Measurements from ENCODE around the gene SEC61A1. TPM values are rescaled to one million over a fixed set of nuclear protein-coding genes. Genes with fewer than 3 reads are reported as not detected.

SEC61A1 gene
- total RNA-seq, 2 experiments from 2014 or later, result 113 to 123 TPM

DNA sequence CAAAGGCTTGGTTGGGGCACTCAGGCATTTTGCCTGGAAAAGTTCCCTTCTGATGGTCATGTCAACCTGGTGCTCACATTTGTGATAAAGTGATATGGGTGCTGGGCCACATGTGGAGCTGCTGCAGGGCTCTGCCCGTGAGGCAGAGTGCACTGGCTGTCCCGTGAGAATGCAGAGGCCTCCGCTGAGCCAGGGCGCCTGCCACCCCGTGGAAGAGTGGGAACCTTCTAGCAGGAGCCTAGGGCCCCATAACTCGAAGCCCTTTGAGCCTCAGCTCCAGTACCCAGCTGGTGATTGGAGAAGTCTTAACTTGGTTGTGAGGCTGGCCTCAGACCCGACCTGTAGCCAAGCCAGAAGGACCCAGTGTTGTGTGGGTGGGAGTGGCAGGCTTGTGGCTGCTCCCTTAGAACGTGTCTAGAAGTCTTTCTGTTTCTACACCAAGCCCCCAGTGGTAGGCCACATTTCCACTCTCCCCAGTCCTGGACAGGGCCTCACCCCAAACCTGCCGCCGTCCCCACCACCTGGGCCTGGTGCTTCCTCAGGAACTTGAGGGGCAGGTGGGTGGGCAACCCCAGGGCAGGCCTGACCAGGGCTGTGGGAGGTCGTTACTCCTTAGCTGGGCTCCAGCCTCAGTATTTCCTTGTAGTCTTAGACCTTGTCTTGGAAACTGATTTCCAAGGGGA is 19.7 kb downstream of the SEC61A1 start:
- Mint-ChIP-seq H3K9me3 (ENCODE audit: low read depth) (no peaks in the 10 kb centered on the region), H3K4me1 (peaks cover 21% of the 10 kb centered on the region), H3K27ac (no peak overlapping the region), H3K4me3 (no peak overlapping the region), H3K36me3 (ENCODE audit: low read depth) (peaks cover 33% of the 10 kb centered on the region), H3K27me3 (no peaks in the 10 kb centered on the region)
- DNase-seq, result no peak
- ChIA-PET CTCF (interaction anchor here (2.1 kb wide), 1 partner anchor 18 kb away, joined by 7 read pairs; no protein-coding TSS in a partner anchor), POLR2A (no interaction called here)
- intact Hi-C loops (cut with DNase I, micrococcal nuclease), result loop anchor here in 1 of 2 experiments (10.0 kb wide), 1 partner anchor 533 kb away; no protein-coding TSS in a partner anchor
- ATAC-seq, result no peak

DNA sequence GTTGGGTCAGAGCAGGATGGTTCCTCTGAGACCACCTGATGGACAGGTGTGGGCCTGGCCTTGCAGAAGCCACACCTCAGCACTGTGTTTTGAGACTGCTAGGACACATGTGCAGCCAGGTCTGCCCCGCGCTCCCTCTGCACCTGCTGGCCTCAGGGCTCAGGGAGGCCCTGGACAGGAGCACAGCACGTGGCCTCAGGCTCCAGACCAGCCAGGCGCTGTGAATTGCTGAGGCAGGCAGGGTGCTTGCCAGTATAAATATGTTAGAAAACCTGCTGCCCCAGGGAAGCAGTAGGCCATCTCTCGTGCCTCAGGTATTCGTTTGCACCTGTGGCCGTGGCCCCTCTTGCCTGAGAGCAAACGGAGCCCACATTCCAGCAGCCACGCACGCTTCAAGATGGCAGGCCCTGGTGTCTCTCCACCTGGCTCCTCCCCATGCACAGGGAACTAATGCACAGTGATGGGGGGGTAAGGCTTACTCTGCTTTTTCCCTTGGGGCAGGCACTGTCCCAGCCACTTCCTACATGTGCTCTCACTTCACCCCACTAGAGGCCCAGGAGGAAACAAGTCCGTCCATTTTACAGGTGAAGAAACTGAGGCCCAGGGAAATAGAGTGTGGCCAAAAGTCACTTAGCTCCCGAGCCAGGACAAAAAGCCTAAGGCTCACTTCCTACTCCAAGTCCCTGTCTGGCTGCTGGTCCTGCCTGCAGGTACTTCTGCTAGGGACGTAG is 20.4 kb downstream of the SEC61A1 start:
- Mint-ChIP-seq H3K4me1 (peaks cover 21% of the 10 kb centered on the region), H3K36me3 (ENCODE audit: low read depth) (peaks cover 27% of the 10 kb centered on the region), H3K9me3 (ENCODE audit: low read depth) (no peaks in the 10 kb centered on the region), H3K27me3 (no peaks in the 10 kb centered on the region), H3K27ac (no peak overlapping the region), H3K4me3 (no peak overlapping the region)
- DNase-seq (no peak), ATAC-seq (no peak)
- CTCF ChIA-PET, result no interaction called here
- POLR2A ChIA-PET, result no interaction called here
- intact Hi-C loops (cut with DNase I, micrococcal nuclease), result loop anchor here in 1 of 2 experiments (10.0 kb wide), 1 partner anchor 532 kb away; no protein-coding TSS in a partner anchor

DNA sequence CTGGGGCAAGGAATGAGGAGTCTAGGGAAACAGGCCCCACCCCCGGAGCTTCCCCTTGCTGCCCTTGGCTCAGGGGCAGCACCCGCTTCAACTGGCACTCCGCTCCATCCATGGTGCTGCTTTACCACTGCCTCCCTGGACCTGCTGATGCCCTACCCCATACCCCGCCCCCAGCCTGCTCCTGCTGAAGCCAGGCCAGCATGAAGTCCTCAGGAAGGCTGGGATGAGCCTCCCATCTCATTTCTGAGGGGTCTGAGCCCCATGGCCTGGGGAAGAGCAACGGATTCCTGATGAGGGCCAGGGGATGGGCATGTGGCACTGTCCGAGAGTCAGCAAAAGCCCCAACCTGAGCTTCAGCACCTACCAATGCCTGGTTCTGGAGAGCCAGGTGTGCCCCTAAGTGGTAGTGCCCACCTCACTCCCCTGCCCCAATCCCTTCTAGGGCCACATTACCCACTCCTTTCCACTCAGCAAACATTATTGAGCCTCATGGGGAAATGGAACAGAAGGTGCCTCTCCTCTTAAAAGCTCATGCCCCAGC is 21.0 kb downstream of the SEC61A1 start:
- Mint-ChIP-seq H3K4me3 (no peak overlapping the region), H3K27me3 (no peaks in the 10 kb centered on the region), H3K9me3 (ENCODE audit: low read depth) (no peaks in the 10 kb centered on the region), H3K27ac (no peak overlapping the region), H3K36me3 (ENCODE audit: low read depth) (peaks cover 25% of the 10 kb centered on the region), H3K4me1 (peaks cover 21% of the 10 kb centered on the region)
- no peak for ATAC-seq
- ChIA-PET CTCF (interaction anchor here (0.7 to 1.7 kb wide), 6 partner anchors 7 to 425 kb away, joined by 3 to 7 read pairs (median 6); no protein-coding TSS in a partner anchor), POLR2A (interaction anchor here (0.8 kb wide), 1 partner anchor 9 kb away, joined by 3 read pairs; no protein-coding TSS in a partner anchor)
- intact Hi-C loops (cut with DNase I, micrococcal nuclease), result loop anchor here in 1 of 2 experiments (10.0 kb wide), 1 partner anchor 532 kb away; no protein-coding TSS in a partner anchor
- no peak for DNase-seq

DNA sequence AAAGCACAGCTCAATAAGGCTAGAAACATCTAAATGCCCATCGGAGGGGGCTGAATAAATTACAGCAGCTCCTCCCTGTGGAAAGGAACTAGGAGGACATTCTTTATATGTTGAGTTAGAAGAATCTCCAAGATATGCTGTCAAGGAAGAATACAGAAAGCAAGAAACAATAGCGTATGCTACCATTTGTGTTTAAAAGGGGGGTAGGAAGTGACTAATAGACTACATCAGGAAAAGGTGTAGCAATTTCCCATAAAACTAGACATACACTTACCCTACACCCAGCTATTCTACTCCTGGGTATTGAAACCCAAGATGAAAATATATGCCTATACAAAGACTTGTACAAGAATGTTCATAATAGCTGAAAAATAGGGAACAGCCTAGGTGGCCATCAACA is 21.6 kb downstream of the SEC61A1 start:
- ChIA-PET POLR2A (interaction anchor here (0.8 kb wide), 1 partner anchor 10 kb away, joined by 3 read pairs; no protein-coding TSS in a partner anchor), CTCF (interaction anchor here (0.7 to 1.7 kb wide), 7 partner anchors 8 to 424 kb away, joined by 3 to 7 read pairs (median 5); no protein-coding TSS in a partner anchor)
- Mint-ChIP-seq H3K4me1 (peaks cover 21% of the 10 kb centered on the region), H3K27me3 (no peaks in the 10 kb centered on the region), H3K9me3 (ENCODE audit: low read depth) (no peaks in the 10 kb centered on the region), H3K36me3 (ENCODE audit: low read depth) (peaks cover 23% of the 10 kb centered on the region), H3K27ac (no peak overlapping the region), H3K4me3 (no peak overlapping the region)
- DNase-seq, result no peak
- no peak for ATAC-seq
- intact Hi-C loops (cut with DNase I, micrococcal nuclease), result loop anchor here (2.0 to 10.0 kb wide), 4 partner anchors 21 to 531 kb away; partner anchors contain the start of gene SEC61A1 (in 1 of the 2)

DNA sequence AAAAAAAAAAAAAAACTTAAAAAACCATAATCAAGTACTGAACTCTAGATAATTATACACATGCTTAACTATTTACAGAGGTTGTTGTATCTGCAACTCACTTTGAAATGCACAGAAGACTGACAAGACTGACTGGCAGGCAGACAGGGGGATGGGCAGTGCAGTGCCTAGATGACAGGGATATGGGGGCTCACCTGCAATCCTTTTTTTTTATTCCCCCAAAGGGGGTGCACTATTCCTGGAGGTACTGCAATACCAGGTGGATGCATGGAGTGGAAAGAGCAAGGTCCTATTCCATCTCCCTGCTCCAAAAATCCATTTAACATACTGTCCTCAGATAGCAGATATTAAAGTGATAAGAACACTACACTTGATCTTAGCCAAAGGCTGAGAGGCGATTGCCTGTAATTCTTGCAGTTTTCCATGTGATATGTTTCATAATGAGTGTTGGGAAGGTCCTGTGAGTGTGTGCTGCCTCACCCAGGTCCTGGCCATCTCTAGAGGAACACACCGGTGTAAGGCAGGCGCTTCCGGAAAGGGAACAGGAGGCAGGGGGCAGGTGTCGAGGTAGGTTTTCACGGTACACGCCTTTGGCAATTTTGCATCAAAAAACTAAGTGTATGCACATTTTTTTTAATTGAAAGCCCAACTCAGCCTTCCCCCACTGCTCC is 22.7 kb downstream of the SEC61A1 start:
- intact Hi-C loops (cut with DNase I, micrococcal nuclease), result loop anchor here (1.0 to 10.0 kb wide), 13 partner anchors 22 to 532 kb away; partner anchors contain the start of genes SEC61A1 (in 2 of the 2), ABTB1 (in 1 of the 2), EEFSEC (in 1 of the 2) and GATA2 (in 1 of the 2)
- CTCF ChIA-PET, result interaction anchor here (1.3 to 2.1 kb wide), 4 partner anchors 9 to 59 kb away, joined by 3 to 8 read pairs (median 6); partner anchors contain the start of gene RUVBL1
- DNase-seq (no peak), ATAC-seq (peak; percentile 2)
- H3K4me1 Mint-ChIP-seq, result peaks cover 21% of the 10 kb centered on the region
- H3K27ac Mint-ChIP-seq, result no peak overlapping the region
- POLR2A ChIA-PET, result no interaction called here
- no peaks in the 10 kb centered on the region for H3K27me3 Mint-ChIP-seq
- H3K4me3 Mint-ChIP-seq, result no peak overlapping the region
- no peaks in the 10 kb centered on the region for H3K9me3 Mint-ChIP-seq (ENCODE audit: low read depth)
- H3K36me3 Mint-ChIP-seq (ENCODE audit: low read depth), result peaks cover 30% of the 10 kb centered on the region

DNA sequence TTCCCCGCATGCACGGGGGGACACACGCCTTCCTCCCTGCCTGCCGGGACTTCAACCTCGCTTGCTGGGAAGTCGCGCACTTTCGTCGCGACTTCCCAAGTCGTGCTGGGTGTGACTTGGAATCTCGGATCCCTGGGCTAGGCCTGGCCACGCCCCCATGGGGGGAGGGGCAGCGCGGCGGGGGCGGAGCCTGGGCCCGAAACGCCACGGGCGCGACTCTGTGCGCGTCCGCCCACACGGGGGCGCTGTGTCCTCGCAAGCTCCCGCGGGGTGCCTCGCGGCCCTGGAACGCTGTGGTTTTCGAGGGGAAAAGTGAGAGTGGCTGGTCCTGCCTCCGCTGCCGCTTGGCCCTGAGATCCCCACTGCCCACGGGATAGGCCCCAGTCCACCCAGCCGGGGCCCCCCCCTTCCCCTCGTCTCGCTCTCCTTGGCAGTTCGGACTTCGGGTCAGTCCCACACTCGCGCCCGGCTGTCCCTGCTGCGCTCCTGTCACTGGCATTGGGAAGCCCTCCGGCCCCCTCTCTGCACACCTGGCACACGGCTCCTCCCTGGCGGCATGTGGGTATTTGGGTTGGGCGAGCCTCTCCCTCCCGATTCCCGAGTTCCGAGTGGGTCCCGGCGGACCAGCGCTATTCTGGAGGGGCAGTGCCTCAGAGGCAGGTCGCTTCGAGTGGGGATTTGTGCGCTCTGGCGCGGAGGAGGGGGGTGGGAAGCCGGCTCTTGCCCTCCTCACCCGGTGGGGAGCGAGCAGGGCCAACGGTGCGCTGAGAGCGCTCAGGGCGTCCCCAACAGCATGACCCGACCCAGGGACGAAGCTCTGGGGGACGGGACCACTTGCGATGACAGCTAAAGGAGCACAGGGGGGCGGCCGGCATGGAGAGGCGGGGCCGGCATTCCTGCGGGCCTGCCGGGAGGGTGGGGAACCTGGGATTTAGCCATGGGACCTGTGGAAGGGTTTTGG is 23.6 kb downstream of the SEC61A1 start:
- Mint-ChIP-seq H3K4me3 (peak overlapping the region; percentile 44), H3K27ac (no peak overlapping the region), H3K9me3 (ENCODE audit: low read depth) (no peaks in the 10 kb centered on the region), H3K27me3 (no peaks in the 10 kb centered on the region), H3K4me1 (peaks cover 21% of the 10 kb centered on the region), H3K36me3 (ENCODE audit: low read depth) (peaks cover 30% of the 10 kb centered on the region)
- ChIA-PET CTCF (interaction anchor here (0.6 to 2.1 kb wide), 3 partner anchors 48 to 408 kb away, joined by 5 to 8 read pairs (median 5); partner anchors contain the start of gene RUVBL1), POLR2A (no interaction called here)
- intact Hi-C loops (cut with DNase I, micrococcal nuclease), result loop anchor here (1.0 to 10.0 kb wide), 14 partner anchors 23 to 531 kb away; partner anchors contain the start of genes SEC61A1 (in 2 of the 2), ABTB1 (in 1 of the 2), EEFSEC (in 1 of the 2) and GATA2 (in 1 of the 2)
- ATAC-seq (peak; percentile 88), DNase-seq (peak; percentile 91)

DNA sequence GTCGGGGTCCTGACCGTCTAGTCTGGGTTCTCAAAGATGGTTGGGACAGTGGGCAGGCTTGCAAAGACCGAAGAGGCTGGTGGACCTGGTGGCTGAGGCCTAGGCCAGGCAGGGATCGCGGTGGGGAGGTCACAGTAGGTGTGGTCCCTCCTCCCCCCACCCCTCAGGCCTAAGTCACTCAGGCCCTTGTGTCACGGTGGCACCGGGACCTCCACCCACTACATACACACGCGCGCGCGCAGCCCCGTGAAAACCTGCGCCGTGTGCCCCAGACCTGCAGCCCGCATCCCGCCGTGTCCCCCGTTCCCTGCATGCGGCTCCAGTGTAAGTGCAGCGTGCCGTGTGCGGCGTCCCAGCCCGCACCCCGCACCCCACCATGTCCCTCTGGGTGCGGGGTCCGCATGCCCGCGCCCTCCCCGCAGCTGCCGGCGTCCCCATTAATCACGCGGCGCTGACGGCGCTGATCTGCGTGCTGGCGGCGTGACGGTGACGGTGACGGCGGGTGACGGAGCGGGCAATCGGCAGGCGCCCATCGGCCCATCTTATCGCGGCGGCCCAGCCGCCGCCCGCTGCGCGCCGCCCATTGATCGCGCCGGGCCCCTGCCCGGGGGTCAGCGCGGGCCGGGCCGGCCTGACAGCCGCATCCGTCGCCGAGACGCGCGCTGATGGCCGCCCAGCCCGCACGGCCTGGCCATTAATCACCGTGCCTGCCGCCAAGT is 24.4 kb downstream of the SEC61A1 start:
- ATAC-seq (peak; percentile 8), DNase-seq (peak; percentile 64)
- peaks cover 21% of the 10 kb centered on the region for H3K4me1 Mint-ChIP-seq
- intact Hi-C loops (cut with DNase I, micrococcal nuclease), result loop anchor here (2.0 to 10.0 kb wide), 7 partner anchors 46 to 531 kb away; partner anchors contain the start of genes GATA2 (in 1 of the 2) and RUVBL1 (in 1 of the 2)
- H3K36me3 Mint-ChIP-seq (ENCODE audit: low read depth), result peaks cover 37% of the 10 kb centered on the region
- POLR2A ChIA-PET, result no interaction called here
- H3K27ac Mint-ChIP-seq, result no peak overlapping the region
- H3K27me3 Mint-ChIP-seq, result no peaks in the 10 kb centered on the region
- no peaks in the 10 kb centered on the region for H3K9me3 Mint-ChIP-seq (ENCODE audit: low read depth)
- H3K4me3 Mint-ChIP-seq, result no peak overlapping the region
- CTCF ChIA-PET, result interaction anchor here (0.6 to 2.1 kb wide), 3 partner anchors 47 to 408 kb away, joined by 5 to 8 read pairs (median 5); partner anchors contain the start of gene RUVBL1

DNA sequence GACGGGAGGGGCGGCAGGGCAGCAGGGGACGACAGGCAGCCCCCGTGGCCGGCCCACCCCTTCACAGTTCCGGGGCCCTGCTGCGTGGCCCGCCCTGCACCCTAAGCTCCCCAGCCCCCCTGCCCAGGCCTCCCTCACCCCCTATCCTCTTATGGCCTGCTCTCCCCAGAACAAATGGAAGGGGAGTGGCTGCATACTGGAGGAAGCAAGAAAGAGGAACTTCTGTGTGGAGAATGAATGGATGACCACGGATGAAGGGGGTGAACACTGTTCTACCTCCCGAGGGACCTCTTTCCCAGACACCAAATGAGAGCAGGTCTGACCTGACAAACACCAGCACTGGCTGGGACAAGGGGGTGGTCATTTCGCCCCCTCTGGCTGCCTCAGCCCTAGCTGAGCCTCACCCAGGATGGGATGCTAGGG is 25.0 kb downstream of the SEC61A1 start:
- DNase-seq, result no peak
- POLR2A ChIA-PET, result no interaction called here
- Mint-ChIP-seq H3K9me3 (ENCODE audit: low read depth) (no peaks in the 10 kb centered on the region), H3K4me1 (peaks cover 21% of the 10 kb centered on the region), H3K36me3 (ENCODE audit: low read depth) (peaks cover 41% of the 10 kb centered on the region), H3K27ac (no peak overlapping the region), H3K27me3 (no peaks in the 10 kb centered on the region), H3K4me3 (no peak overlapping the region)
- intact Hi-C loops (cut with DNase I, micrococcal nuclease), result loop anchor here (2.0 to 10.0 kb wide), 7 partner anchors 46 to 530 kb away; partner anchors contain the start of genes GATA2 (in 1 of the 2) and RUVBL1 (in 1 of the 2)
- ATAC-seq, result no peak
- CTCF ChIA-PET, result interaction anchor here (1.0 to 2.1 kb wide), 2 partner anchors 15 to 46 kb away, joined by 4 to 8 read pairs; partner anchors contain the start of gene RUVBL1

DNA sequence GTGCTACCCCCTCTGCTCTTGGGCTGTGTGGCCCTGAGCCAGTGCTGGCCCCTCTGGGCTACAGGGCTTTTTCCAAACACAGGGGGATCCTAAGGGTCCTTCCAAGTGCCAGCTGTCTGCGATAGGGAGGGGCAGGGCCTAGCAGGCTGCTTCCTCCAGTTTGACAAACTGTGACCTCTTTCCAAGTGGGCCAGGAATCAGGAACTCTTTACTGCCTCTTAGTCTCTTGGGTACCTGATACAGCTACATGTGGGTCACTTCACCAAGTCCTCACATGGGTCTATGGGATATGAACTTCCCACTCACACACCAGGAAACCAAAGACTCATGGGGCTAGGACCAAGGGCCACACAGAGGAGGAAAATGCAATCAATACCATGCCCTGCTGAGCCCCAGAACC is 25.4 kb downstream of the SEC61A1 start:
- intact Hi-C loops (cut with DNase I, micrococcal nuclease), result loop anchor here (2.0 to 10.0 kb wide), 7 partner anchors 45 to 530 kb away; partner anchors contain the start of genes GATA2 (in 1 of the 2) and RUVBL1 (in 1 of the 2)
- ATAC-seq, result no peak
- CTCF ChIA-PET, result interaction anchor here (1.0 kb wide), 1 partner anchor 14 kb away, joined by 4 read pairs; no protein-coding TSS in a partner anchor
- Mint-ChIP-seq H3K27me3 (no peaks in the 10 kb centered on the region), H3K9me3 (ENCODE audit: low read depth) (no peaks in the 10 kb centered on the region), H3K4me1 (peaks cover 21% of the 10 kb centered on the region), H3K4me3 (no peak overlapping the region), H3K27ac (no peak overlapping the region), H3K36me3 (ENCODE audit: low read depth) (peaks cover 44% of the 10 kb centered on the region)
- no peak for DNase-seq
- POLR2A ChIA-PET, result no interaction called here

All from activated CD4-positive, alpha-beta T cell treated with anti-CD3 and anti-CD28 coated beads for 36 hours (primary cell).